GM12892 (cell line): ENCODE measurements around the gene HNRNPF.

Experiments
- POLR2A ChIP-seq: IDR thresholded peaks from 2 replicates; pipeline ENCODE4 v1.6.1; 2011; ENCODE audit warnings: low read depth, low read length, control low read depth
- POLR2AphosphoS5 ChIP-seq: IDR thresholded peaks from 2 replicates; pipeline ENCODE4 v1.6.1; 2011; ENCODE audit warnings: low read depth, low read length, control low read depth
- TAF1 ChIP-seq: IDR thresholded peaks from 2 replicates; pipeline ENCODE4 v1.6.1; 2011; ENCODE audit warnings: low read depth, mild to moderate bottlenecking, control low read depth, low read length, borderline replicate concordance

- no peak for TF ChIP-seq POLR2AphosphoS5
- no peak for TF ChIP-seq TAF1
- TF ChIP-seq POLR2A, result no peak
These were observed 36.1 kb downstream of the HNRNPF start for GRCh38 chr10:43372765-43373361.
